Measurements from ENCODE around the gene DFFA. TPM values are rescaled to one million over a fixed set of nuclear protein-coding genes. Genes with fewer than 3 reads are reported as not detected.

The DFFA gene
- polyA plus RNA-seq, 1 of the 3 experiments (the other 2 are of a cell fraction): 42.3 TPM

GRCh38 chr1:10489291-10490055, 17.1 kb upstream of the DFFA start:
- H3K9me3 ChIP-seq: no peaks in the 10 kb centered on the region
- no peak for DNase-seq
- ChIA-PET CTCF (interaction anchor here (1.0 to 11.5 kb wide), 4 partner anchors 10 to 372 kb away, joined by 3 to 203 read pairs (median 5); partner anchors contain the start of gene CENPS), POLR2A (no interaction called here)
- H3K27ac ChIP-seq (ENCODE audit: low read depth in 2 of 2, low read length in 1 of 2): no peak overlapping the region
- peaks cover 0 to 5% of the 10 kb centered on the region in 2 experiments; a peak in 1 of 4 replicates for H3K4me1 ChIP-seq (ENCODE audit: control insufficient read depth in 1 of 2, insufficient read depth in 2 of 2, low read depth in 1 of 2, low read length in 1 of 2)
- no peak overlapping the region for H3K4me2 ChIP-seq
- no peaks in the 10 kb centered on the region for H3K36me3 ChIP-seq (replicated peaks in 1 of 2; ENCODE audit: control insufficient read depth in 1 of 2, insufficient read depth in 2 of 2, low read length in 1 of 2)
- H2AFZ ChIP-seq (ENCODE audit: low read depth): no peak overlapping the region
- H3K27me3 ChIP-seq (ENCODE audit: insufficient read depth): no peaks in the 10 kb centered on the region
- TF ChIP-seq ZBTB33 (IDR thresholded peaks at IDR 0.05; ENCODE audit: borderline replicate concordance, low read depth) (no peak), REST (IDR thresholded peaks at IDR 0.05; ENCODE audit: low read depth, low read length) (no peak), CHD2 (IDR thresholded peaks at IDR 0.05; ENCODE audit: low read length, partially characterized antibody) (no peak), RAD21 (IDR thresholded peaks at IDR 0.05; ENCODE audit: low read length) (no peak), SIN3A (IDR thresholded peaks at IDR 0.05; ENCODE audit: borderline replicate concordance, low read depth, low read length) (no peak), YY1 (IDR thresholded peaks at IDR 0.05; ENCODE audit: low read depth) (no peak), RXRA (IDR thresholded peaks at IDR 0.05; ENCODE audit: borderline replicate concordance, low read depth) (no peak), FOSL2 (IDR thresholded peaks at IDR 0.05; ENCODE audit: borderline replicate concordance, low read depth) (no peak), NRF1 (IDR thresholded peaks at IDR 0.05; ENCODE audit: low read depth, low read length) (no peak), ELF1 (IDR thresholded peaks at IDR 0.05) (no peak)
- peaks cover 96% of the 10 kb centered on the region for H3K79me2 ChIP-seq (ENCODE audit: insufficient read depth)
- WGBS (ENCODE audit: low lambda C conversion rate): 52% methylated on average over 4 of the region's 4 CpGs
- H3K4me3 ChIP-seq (ENCODE audit: low read depth in 2 of 2, low read length in 1 of 2): no peak overlapping the region
- H4K20me1 ChIP-seq (ENCODE audit: insufficient read depth): peaks cover 13% of the 10 kb centered on the region; the same call in 1 of the 2 replicates
- no peaks in the 10 kb centered on the region for H3K9me2 ChIP-seq
- H3F3A ChIP-seq (replicated peaks; ENCODE audit: insufficient read depth): peaks cover 3% of the 10 kb centered on the region
- no peak overlapping the region for H3K9ac ChIP-seq

GRCh38 chr1:10484521-10484920, 12.2 kb upstream of the DFFA start:
- Histone ChIP-seq H3K9ac (no peak overlapping the region), H3K4me1 (ENCODE audit: control insufficient read depth in 1 of 2, insufficient read depth in 2 of 2, low read depth in 1 of 2, low read length in 1 of 2) (peaks cover 0 to under 1% of the 10 kb centered on the region in 2 experiments; a peak in 1 of 4 replicates), H2AFZ (ENCODE audit: low read depth) (no peak overlapping the region), H3K79me2 (ENCODE audit: insufficient read depth) (peaks cover 97% of the 10 kb centered on the region), H3K4me2 (no peak overlapping the region), H3K36me3 (replicated peaks in 1 of 2; ENCODE audit: control insufficient read depth in 1 of 2, insufficient read depth in 2 of 2, low read length in 1 of 2) (peaks cover 0 to 5% of the 10 kb centered on the region in 2 experiments), H3K27me3 (ENCODE audit: insufficient read depth) (no peaks in the 10 kb centered on the region), H3F3A (replicated peaks; ENCODE audit: insufficient read depth) (no peaks in the 10 kb centered on the region), H3K4me3 (ENCODE audit: low read depth in 2 of 2, low read length in 1 of 2) (no peak overlapping the region), H3K9me3 (no peaks in the 10 kb centered on the region), H3K27ac (ENCODE audit: low read depth in 2 of 2, low read length in 1 of 2) (no peak overlapping the region; a peak in 1 of 4 replicates), H3K9me2 (no peaks in the 10 kb centered on the region), H4K20me1 (ENCODE audit: insufficient read depth) (no peaks in the 10 kb centered on the region)
- ChIA-PET POLR2A (no interaction called here), CTCF (interaction anchor here (2.2 kb wide), 1 partner anchor 10 kb away, joined by 23 read pairs; no protein-coding TSS in a partner anchor)
- WGBS (ENCODE audit: low lambda C conversion rate): 89% methylated on average over 6 of the region's 6 CpGs
- no peak for DNase-seq
- no peak for TF ChIP-seq USF1 (IDR thresholded peaks at IDR 0.05; ENCODE audit: borderline replicate concordance, low read depth)
- no peak for TF ChIP-seq SIN3A (IDR thresholded peaks at IDR 0.05; ENCODE audit: borderline replicate concordance, low read depth, low read length)
- no peak for TF ChIP-seq EP300 (IDR thresholded peaks at IDR 0.05; ENCODE audit: borderline replicate concordance in 1 of 2, low read depth in 1 of 2, low read length in 1 of 2)
- no peak for TF ChIP-seq NRF1 (IDR thresholded peaks at IDR 0.05; ENCODE audit: low read depth, low read length)
- TF ChIP-seq YY1 (IDR thresholded peaks at IDR 0.05; ENCODE audit: low read depth): no peak
- no peak for TF ChIP-seq MXI1 (IDR thresholded peaks at IDR 0.05; ENCODE audit: low read depth, low read length)
- TF ChIP-seq MEF2A (IDR thresholded peaks at IDR 0.05; ENCODE audit: borderline replicate concordance, low read depth): no peak
- no peak for TF ChIP-seq CHD2 (IDR thresholded peaks at IDR 0.05; ENCODE audit: low read length, partially characterized antibody)
- TF ChIP-seq ZBTB33 (IDR thresholded peaks at IDR 0.05; ENCODE audit: borderline replicate concordance, low read depth): no peak
- no peak for TF ChIP-seq RFX5 (IDR thresholded peaks at IDR 0.05; ENCODE audit: low read length)
- TF ChIP-seq TCF12 (IDR thresholded peaks at IDR 0.05): no peak

Data from SK-N-SH (cell line).